ENCODE data around the gene TXNL1.

Gene TXNL1

GRCh38 chr18:56645415-56646016, 7.1 kb upstream of the TXNL1 start:
- no peak overlapping the region for H2BK120ac ChIP-seq (ENCODE audit: low read depth, low read length)
- H3K36me3 ChIP-seq (replicated peaks in 1 of 2; ENCODE audit: control insufficient read depth in 2 of 2, insufficient read depth in 2 of 2, low read length in 2 of 2): no peaks in the 10 kb centered on the region
- H3K9ac ChIP-seq (ENCODE audit: low read depth, low read length, poor library complexity): no peak overlapping the region
- H3K4me3 ChIP-seq (ENCODE audit: low read length in 2 of 2): no peak overlapping the region
- no peak overlapping the region for H3K23ac ChIP-seq (ENCODE audit: low read depth, low read length, poor library complexity)
- no peak overlapping the region for H3K4me2 ChIP-seq (ENCODE audit: insufficient read depth, low read length, poor library complexity, severe bottlenecking)
- no peaks in the 10 kb centered on the region for H3K9me3 ChIP-seq (replicated peaks in 1 of 2; ENCODE audit: control insufficient read depth in 2 of 2, insufficient read depth in 1 of 2, low read depth in 1 of 2, low read length in 2 of 2)
- WGBS, 2 donors (ENCODE audit: extremely low coverage in 2 of 2, insufficient read length in 2 of 2, insufficient replicate concordance in 1 of 2): no CpG with 5 or more reads among the region's 5 CpGs
- H3K27me3 ChIP-seq (ENCODE audit: control insufficient read depth in 3 of 3, insufficient read depth in 3 of 3, low read depth in 1 of 3, low read length in 3 of 3): no peaks in the 10 kb centered on the region
- H3K18ac ChIP-seq (ENCODE audit: low read length): no peak overlapping the region
- no peak overlapping the region for H2BK15ac ChIP-seq (ENCODE audit: low read length)
- DNase-seq (ENCODE audit: low spot score): no peak
- H2BK5ac ChIP-seq (ENCODE audit: low read length): no peak overlapping the region
- no peak overlapping the region for H3K27ac ChIP-seq (replicated peaks; ENCODE audit: low read length)
- H2AK5ac ChIP-seq (ENCODE audit: low read depth, low read length): no peak overlapping the region
- no peak overlapping the region for H2AFZ ChIP-seq (ENCODE audit: low read length)
- H3K14ac ChIP-seq (ENCODE audit: low read length): no peak overlapping the region
- no peak overlapping the region for H4K8ac ChIP-seq (ENCODE audit: low read depth, low read length)
- no peak overlapping the region for H3K4ac ChIP-seq (ENCODE audit: low read length)
- H4K91ac ChIP-seq (ENCODE audit: low read depth, low read length, poor library complexity): no peak overlapping the region
- no peaks in the 10 kb centered on the region for H3K4me1 ChIP-seq (ENCODE audit: control insufficient read depth in 2 of 2, insufficient read depth in 1 of 2, low read depth in 1 of 2, low read length in 2 of 2)
- no peak overlapping the region for H2BK12ac ChIP-seq (ENCODE audit: low read length)
- no peaks in the 10 kb centered on the region for H3K79me1 ChIP-seq (ENCODE audit: low read depth, low read length)

- H3K79me1 ChIP-seq (ENCODE audit: low read depth, low read length): no peaks in the 10 kb centered on the region
- H3K27ac ChIP-seq (replicated peaks; ENCODE audit: low read length): no peak overlapping the region
- no peak overlapping the region for H3K23ac ChIP-seq (ENCODE audit: low read depth, low read length, poor library complexity)
- no peak overlapping the region for H3K4me3 ChIP-seq (ENCODE audit: low read length in 2 of 2)
- no peaks in the 10 kb centered on the region for H3K36me3 ChIP-seq (replicated peaks in 1 of 2; ENCODE audit: control insufficient read depth in 2 of 2, insufficient read depth in 2 of 2, low read length in 2 of 2)
- H3K9ac ChIP-seq (ENCODE audit: low read depth, low read length, poor library complexity): no peak overlapping the region
- H3K27me3 ChIP-seq (ENCODE audit: control insufficient read depth in 3 of 3, insufficient read depth in 3 of 3, low read depth in 1 of 3, low read length in 3 of 3): no peaks in the 10 kb centered on the region
- no peak overlapping the region for H2BK5ac ChIP-seq (ENCODE audit: low read length)
- no peaks in the 10 kb centered on the region for H3K9me3 ChIP-seq (replicated peaks in 1 of 2; ENCODE audit: control insufficient read depth in 2 of 2, insufficient read depth in 1 of 2, low read depth in 1 of 2, low read length in 2 of 2)
- no peak overlapping the region for H3K4me2 ChIP-seq (ENCODE audit: insufficient read depth, low read length, poor library complexity, severe bottlenecking)
- no peak overlapping the region for H2AK5ac ChIP-seq (ENCODE audit: low read depth, low read length)
- no peak overlapping the region for H3K4ac ChIP-seq (ENCODE audit: low read length)
- H3K18ac ChIP-seq (ENCODE audit: low read length): no peak overlapping the region
- no peak overlapping the region for H2BK12ac ChIP-seq (ENCODE audit: low read length)
- DNase-seq (ENCODE audit: low spot score): no peak
- H2BK120ac ChIP-seq (ENCODE audit: low read depth, low read length): no peak overlapping the region
- no peak overlapping the region for H2BK15ac ChIP-seq (ENCODE audit: low read length)
- no peaks in the 10 kb centered on the region for H3K4me1 ChIP-seq (ENCODE audit: control insufficient read depth in 2 of 2, insufficient read depth in 1 of 2, low read depth in 1 of 2, low read length in 2 of 2)
- H4K8ac ChIP-seq (ENCODE audit: low read depth, low read length): no peak overlapping the region
- H4K91ac ChIP-seq (ENCODE audit: low read depth, low read length, poor library complexity): no peak overlapping the region
- H3K14ac ChIP-seq (ENCODE audit: low read length): no peak overlapping the region
- no peak overlapping the region for H2AFZ ChIP-seq (ENCODE audit: low read length)
- no CpG with 5 or more reads among the region's 3 CpGs for WGBS, 2 donors (ENCODE audit: extremely low coverage in 2 of 2, insufficient read length in 2 of 2, insufficient replicate concordance in 1 of 2)
Measured at GRCh38 chr18:56643381-56643780, 5.0 kb upstream of the TXNL1 start.

- Histone ChIP-seq H4K91ac (ENCODE audit: low read depth, low read length, poor library complexity) (no peak overlapping the region), H2BK120ac (ENCODE audit: low read depth, low read length) (no peak overlapping the region), H2BK12ac (ENCODE audit: low read length) (no peak overlapping the region), H3K18ac (ENCODE audit: low read length) (no peak overlapping the region), H3K9me3 (replicated peaks in 1 of 2; ENCODE audit: control insufficient read depth in 2 of 2, insufficient read depth in 1 of 2, low read depth in 1 of 2, low read length in 2 of 2) (no peaks in the 10 kb centered on the region), H3K23ac (ENCODE audit: low read depth, low read length, poor library complexity) (no peak overlapping the region), H3K79me1 (ENCODE audit: low read depth, low read length) (no peaks in the 10 kb centered on the region), H2AFZ (ENCODE audit: low read length) (no peak overlapping the region), H3K27ac (replicated peaks; ENCODE audit: low read length) (no peak overlapping the region), H3K4me3 (ENCODE audit: low read length in 2 of 2) (no peak overlapping the region), H3K36me3 (replicated peaks in 1 of 2; ENCODE audit: control insufficient read depth in 2 of 2, insufficient read depth in 2 of 2, low read length in 2 of 2) (no peaks in the 10 kb centered on the region), H3K14ac (ENCODE audit: low read length) (no peak overlapping the region), H2AK5ac (ENCODE audit: low read depth, low read length) (no peak overlapping the region), H3K9ac (ENCODE audit: low read depth, low read length, poor library complexity) (no peak overlapping the region), H3K27me3 (ENCODE audit: control insufficient read depth in 3 of 3, insufficient read depth in 3 of 3, low read depth in 1 of 3, low read length in 3 of 3) (no peaks in the 10 kb centered on the region), H3K4me2 (ENCODE audit: insufficient read depth, low read length, poor library complexity, severe bottlenecking) (no peak overlapping the region), H2BK15ac (ENCODE audit: low read length) (no peak overlapping the region), H3K4me1 (ENCODE audit: control insufficient read depth in 2 of 2, insufficient read depth in 1 of 2, low read depth in 1 of 2, low read length in 2 of 2) (no peaks in the 10 kb centered on the region), H2BK5ac (ENCODE audit: low read length) (no peak overlapping the region), H3K4ac (ENCODE audit: low read length) (no peak overlapping the region), H4K8ac (ENCODE audit: low read depth, low read length) (no peak overlapping the region)
- DNase-seq (ENCODE audit: low spot score): no peak
- WGBS, 2 donors (ENCODE audit: extremely low coverage in 2 of 2, insufficient read length in 2 of 2, insufficient replicate concordance in 1 of 2): no CpG with 5 or more reads among the region's 8 CpGs
Measured at GRCh38 chr18:56641714-56642337, 3.4 kb upstream of the TXNL1 start.

GRCh38 chr18:56639571-56639970, 1.2 kb upstream of the TXNL1 start:
- H2BK15ac ChIP-seq (ENCODE audit: low read length): no peak overlapping the region
- H3K4me3 ChIP-seq (ENCODE audit: low read length in 2 of 2): no peak overlapping the region
- no peak overlapping the region for H4K8ac ChIP-seq (ENCODE audit: low read depth, low read length)
- H3K4ac ChIP-seq (ENCODE audit: low read length): no peak overlapping the region
- no CpG with 5 or more reads among the region's 9 CpGs for WGBS, 2 donors (ENCODE audit: extremely low coverage in 2 of 2, insufficient read length in 2 of 2, insufficient replicate concordance in 1 of 2)
- H2BK5ac ChIP-seq (ENCODE audit: low read length): no peak overlapping the region
- H3K9ac ChIP-seq (ENCODE audit: low read depth, low read length, poor library complexity): no peak overlapping the region
- H2AFZ ChIP-seq (ENCODE audit: low read length): no peak overlapping the region
- H3K14ac ChIP-seq (ENCODE audit: low read length): no peak overlapping the region
- H3K27me3 ChIP-seq (ENCODE audit: control insufficient read depth in 3 of 3, insufficient read depth in 3 of 3, low read depth in 1 of 3, low read length in 3 of 3): no peaks in the 10 kb centered on the region
- H3K9me3 ChIP-seq (replicated peaks in 1 of 2; ENCODE audit: control insufficient read depth in 2 of 2, insufficient read depth in 1 of 2, low read depth in 1 of 2, low read length in 2 of 2): no peaks in the 10 kb centered on the region
- no peak overlapping the region for H3K27ac ChIP-seq (replicated peaks; ENCODE audit: low read length)
- no peaks in the 10 kb centered on the region for H3K79me1 ChIP-seq (ENCODE audit: low read depth, low read length)
- no peak overlapping the region for H2AK5ac ChIP-seq (ENCODE audit: low read depth, low read length)
- H3K4me2 ChIP-seq (ENCODE audit: insufficient read depth, low read length, poor library complexity, severe bottlenecking): no peak overlapping the region
- peaks cover 0 to 12% of the 10 kb centered on the region in 2 donors for H3K36me3 ChIP-seq (replicated peaks in 1 of 2; ENCODE audit: control insufficient read depth in 2 of 2, insufficient read depth in 2 of 2, low read length in 2 of 2)
- H2BK12ac ChIP-seq (ENCODE audit: low read length): no peak overlapping the region
- H2BK120ac ChIP-seq (ENCODE audit: low read depth, low read length): no peak overlapping the region
- H4K91ac ChIP-seq (ENCODE audit: low read depth, low read length, poor library complexity): no peak overlapping the region
- H3K4me1 ChIP-seq (ENCODE audit: control insufficient read depth in 2 of 2, insufficient read depth in 1 of 2, low read depth in 1 of 2, low read length in 2 of 2): peaks cover 0 to 5% of the 10 kb centered on the region in 2 donors
- H3K23ac ChIP-seq (ENCODE audit: low read depth, low read length, poor library complexity): no peak overlapping the region
- no peak for DNase-seq (ENCODE audit: low spot score)
- no peak overlapping the region for H3K18ac ChIP-seq (ENCODE audit: low read length)
